DOHH2 (cell line): ENCODE results near the gene NEK11.

ENCODE experiments used
- H3F3A ChIP-seq: fragments of 200-600 bp; sonication (generic), shearing (Covaris generic); 2 replicates; pipeline ENCODE4 v1.6.0; 2016; ENCODE audit warnings: antibody characterized with exemption, mild to moderate bottlenecking; ENCODE audit not compliant: control insufficient read depth, insufficient read depth
- H3K27ac ChIP-seq: fragments of 200-600 bp; sonication (generic); 2 replicates; pipeline ENCODE4 v1.5.1; 2014; ENCODE audit warnings: low read depth, mild to moderate bottlenecking, low read length, moderate library complexity
- H3K27me3 ChIP-seq: fragments of 200-600 bp; sonication (generic); 2 replicates; pipeline ENCODE4 v1.6.1; 2014; ENCODE audit warnings: mild to moderate bottlenecking, low read length, mixed read lengths; ENCODE audit not compliant: control insufficient read depth
- H3K36me3 ChIP-seq: fragments of 200-600 bp; sonication (generic); 2 replicates; pipeline ENCODE4 v1.6.1; 2014; ENCODE audit warnings: mild to moderate bottlenecking, low read length, moderate library complexity, mixed read lengths; ENCODE audit not compliant: control insufficient read depth
- H3K4me1 ChIP-seq: fragments of 200-600 bp; sonication (generic); 2 replicates; pipeline ENCODE4 v1.6.1; 2014; ENCODE audit warnings: mild to moderate bottlenecking, low read length, mixed read lengths; ENCODE audit not compliant: control insufficient read depth
- H3K4me2 ChIP-seq: fragments of 200-600 bp; sonication (generic); 2 replicates; pipeline ENCODE4 v1.6.0; 2014; ENCODE audit warnings: mild to moderate bottlenecking, low read length, moderate library complexity
- H3K4me3 ChIP-seq: fragments of 200-600 bp; sonication (generic); 2 replicates; pipeline ENCODE4 v1.5.1; 2014; ENCODE audit warnings: mild to moderate bottlenecking, low read length, mixed read lengths
- H3K79me2 ChIP-seq: fragments of 200-600 bp; sonication (generic); 2 replicates; pipeline ENCODE4 v1.6.1; 2014; ENCODE audit warnings: mild to moderate bottlenecking, low read length, mixed read lengths; ENCODE audit not compliant: control insufficient read depth
- H3K9me2 ChIP-seq: fragments of 200-600 bp; sonication (generic); replicated peaks from 2 replicates; pipeline ENCODE4 v1.6.1; 2014; ENCODE audit warnings: mild to moderate bottlenecking, low read length, mixed read lengths; ENCODE audit not compliant: control insufficient read depth
- H3K9me3 ChIP-seq: fragments of 200-600 bp; sonication (generic); 2 replicates; pipeline ENCODE4 v1.6.1; 2014; ENCODE audit warnings: antibody characterized with exemption, low read length, mixed read lengths; ENCODE audit not compliant: control insufficient read depth, insufficient read depth
- H4K20me1 ChIP-seq: fragments of 200-600 bp; sonication (generic); 2 replicates; pipeline ENCODE4 v1.6.0; 2014; ENCODE audit warnings: low read depth, mild to moderate bottlenecking, antibody characterized with exemption, low read length, moderate library complexity; ENCODE audit not compliant: control insufficient read depth, insufficient read depth
- EZH2phosphoT487 ChIP-seq: fragments of 200-600 bp; sonication (generic); IDR thresholded peaks from 2 replicates; pipeline ENCODE4 v1.6.1; 2017; ENCODE audit warnings: borderline replicate concordance, mild to moderate bottlenecking, antibody characterized with exemption, low read length, moderate library complexity, mixed read lengths
- TF ChIP-seq, protein P1 (sequence below): fragments of 200-600 bp; sonication (generic); IDR thresholded peaks from one replicate; pipeline ENCODE4 v1.5.1; 2014; ENCODE audit warnings: antibody characterized with exemption, mild to moderate bottlenecking, low read depth, low read length; ENCODE audit not compliant: poor library complexity, severe bottlenecking

NEK11 gene

GRCh38 chr3:131020122-131020693, 6.5 kb upstream of the NEK11 start:
- Histone ChIP-seq H3K79me2 (peaks cover 4% of the 10 kb centered on the region; the same call in 1 of the 2 replicates), H3K36me3 (peaks cover 53% of the 10 kb centered on the region), H3K9me3 (no peaks in the 10 kb centered on the region), H3K4me1 (peaks cover 19% of the 10 kb centered on the region), H3K27ac (no peak overlapping the region), H3K4me2 (peak overlapping the region; percentile 33), H3K27me3 (no peaks in the 10 kb centered on the region), H3F3A (no peaks in the 10 kb centered on the region), H3K4me3 (0 out of 2 replicates have a peak overlapping the region, but pooled peaks have one; percentile 0), H3K9me2 (no peaks in the 10 kb centered on the region), H4K20me1 (no peaks in the 10 kb centered on the region)
- TF ChIP-seq, protein P1, sequence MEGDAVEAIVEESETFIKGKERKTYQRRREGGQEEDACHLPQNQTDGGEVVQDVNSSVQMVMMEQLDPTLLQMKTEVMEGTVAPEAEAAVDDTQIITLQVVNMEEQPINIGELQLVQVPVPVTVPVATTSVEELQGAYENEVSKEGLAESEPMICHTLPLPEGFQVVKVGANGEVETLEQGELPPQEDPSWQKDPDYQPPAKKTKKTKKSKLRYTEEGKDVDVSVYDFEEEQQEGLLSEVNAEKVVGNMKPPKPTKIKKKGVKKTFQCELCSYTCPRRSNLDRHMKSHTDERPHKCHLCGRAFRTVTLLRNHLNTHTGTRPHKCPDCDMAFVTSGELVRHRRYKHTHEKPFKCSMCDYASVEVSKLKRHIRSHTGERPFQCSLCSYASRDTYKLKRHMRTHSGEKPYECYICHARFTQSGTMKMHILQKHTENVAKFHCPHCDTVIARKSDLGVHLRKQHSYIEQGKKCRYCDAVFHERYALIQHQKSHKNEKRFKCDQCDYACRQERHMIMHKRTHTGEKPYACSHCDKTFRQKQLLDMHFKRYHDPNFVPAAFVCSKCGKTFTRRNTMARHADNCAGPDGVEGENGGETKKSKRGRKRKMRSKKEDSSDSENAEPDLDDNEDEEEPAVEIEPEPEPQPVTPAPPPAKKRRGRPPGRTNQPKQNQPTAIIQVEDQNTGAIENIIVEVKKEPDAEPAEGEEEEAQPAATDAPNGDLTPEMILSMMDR, result no peak
- TF ChIP-seq EZH2phosphoT487, result no peak

DNA sequence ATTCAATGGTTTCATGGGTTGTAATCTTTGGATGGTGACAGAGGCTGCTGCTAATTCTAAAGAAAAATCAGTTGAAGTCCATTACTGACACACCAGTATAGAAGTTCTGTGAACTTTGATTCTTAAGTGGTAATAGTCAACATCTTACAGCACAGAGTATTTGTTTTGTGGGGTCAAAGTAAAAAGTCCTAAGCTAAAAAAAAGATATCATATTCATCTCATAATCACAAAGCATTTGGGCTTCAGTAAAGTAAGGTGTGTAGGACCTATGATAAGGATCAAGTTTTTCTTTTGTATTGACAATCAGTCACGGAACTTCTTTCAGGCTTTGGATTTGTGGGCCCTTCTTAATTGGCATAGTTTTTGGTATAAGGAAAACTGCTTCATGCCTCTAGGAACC, 1.1 kb upstream of the NEK11 start:
- peaks cover 29% of the 10 kb centered on the region for H3K4me1 ChIP-seq
- H3F3A ChIP-seq, result no peaks in the 10 kb centered on the region
- no peak overlapping the region for H3K27ac ChIP-seq
- H3K27me3 ChIP-seq, result no peaks in the 10 kb centered on the region
- peak overlapping the region; percentile 99 for H3K4me3 ChIP-seq
- H3K9me2 ChIP-seq, result no peaks in the 10 kb centered on the region
- peaks cover 37% of the 10 kb centered on the region for H3K36me3 ChIP-seq
- no peaks in the 10 kb centered on the region for H3K9me3 ChIP-seq
- no peaks in the 10 kb centered on the region for H4K20me1 ChIP-seq
- H3K79me2 ChIP-seq, result peaks cover 17% of the 10 kb centered on the region
- H3K4me2 ChIP-seq, result peak overlapping the region; percentile 93
- no peak for TF ChIP-seq EZH2phosphoT487
- TF ChIP-seq, protein P1, result no peak

- H4K20me1 ChIP-seq, result no peaks in the 10 kb centered on the region
- no peaks in the 10 kb centered on the region for H3K9me3 ChIP-seq
- H3K36me3 ChIP-seq, result peaks cover 19% of the 10 kb centered on the region
- H3K4me3 ChIP-seq, result no peak overlapping the region
- H3F3A ChIP-seq, result no peaks in the 10 kb centered on the region
- H3K9me2 ChIP-seq, result no peaks in the 10 kb centered on the region
- TF ChIP-seq EZH2phosphoT487, result no peak
- TF ChIP-seq, protein P1, result no peak
- H3K27me3 ChIP-seq, result no peaks in the 10 kb centered on the region
- H3K4me2 ChIP-seq, result no peak overlapping the region
- H3K27ac ChIP-seq, result no peak overlapping the region
- H3K79me2 ChIP-seq, result peaks cover 13% of the 10 kb centered on the region
- peaks cover 22% of the 10 kb centered on the region for H3K4me1 ChIP-seq
Measured at GRCh38 chr3:131028844-131029243, 2.2 kb downstream of the NEK11 start.
